ENCODE data around the gene TCF23.

DNA sequence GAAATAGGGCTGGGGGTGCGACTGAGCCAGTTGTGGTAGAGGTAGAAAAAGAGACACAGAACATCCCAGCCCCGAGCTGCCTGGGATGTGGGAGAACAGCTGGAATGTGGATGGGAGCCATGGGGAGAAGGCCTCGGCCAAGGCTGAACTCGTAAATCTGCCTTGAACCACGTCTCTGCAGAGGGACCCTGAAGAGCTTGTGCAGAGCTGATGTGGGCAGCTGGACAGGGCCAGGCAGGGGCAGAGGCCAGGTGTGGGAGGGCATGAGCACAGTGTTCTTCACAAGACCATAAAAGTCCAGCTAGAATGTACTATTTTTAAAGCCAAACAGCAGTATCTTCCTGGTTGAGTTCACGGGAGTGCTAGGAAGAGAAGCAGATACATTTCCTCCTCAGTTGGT is 5.7 kb downstream of the TCF23 start:
- TF ChIP-seq, protein P1, sequence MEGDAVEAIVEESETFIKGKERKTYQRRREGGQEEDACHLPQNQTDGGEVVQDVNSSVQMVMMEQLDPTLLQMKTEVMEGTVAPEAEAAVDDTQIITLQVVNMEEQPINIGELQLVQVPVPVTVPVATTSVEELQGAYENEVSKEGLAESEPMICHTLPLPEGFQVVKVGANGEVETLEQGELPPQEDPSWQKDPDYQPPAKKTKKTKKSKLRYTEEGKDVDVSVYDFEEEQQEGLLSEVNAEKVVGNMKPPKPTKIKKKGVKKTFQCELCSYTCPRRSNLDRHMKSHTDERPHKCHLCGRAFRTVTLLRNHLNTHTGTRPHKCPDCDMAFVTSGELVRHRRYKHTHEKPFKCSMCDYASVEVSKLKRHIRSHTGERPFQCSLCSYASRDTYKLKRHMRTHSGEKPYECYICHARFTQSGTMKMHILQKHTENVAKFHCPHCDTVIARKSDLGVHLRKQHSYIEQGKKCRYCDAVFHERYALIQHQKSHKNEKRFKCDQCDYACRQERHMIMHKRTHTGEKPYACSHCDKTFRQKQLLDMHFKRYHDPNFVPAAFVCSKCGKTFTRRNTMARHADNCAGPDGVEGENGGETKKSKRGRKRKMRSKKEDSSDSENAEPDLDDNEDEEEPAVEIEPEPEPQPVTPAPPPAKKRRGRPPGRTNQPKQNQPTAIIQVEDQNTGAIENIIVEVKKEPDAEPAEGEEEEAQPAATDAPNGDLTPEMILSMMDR (IDR thresholded peaks at IDR 0.05), result no peak
- no peak for TF ChIP-seq POLR2A (IDR thresholded peaks at IDR 0.05)
